Measurements from ENCODE around the gene RPS3A.
"Not testable (repeated sequence)": the region's sequence is repeated elsewhere in the genome, so short reads cannot be mapped to it uniquely, and the experiment has no call there.

The RPS3A gene

GRCh38 chr4:151099229-151099975 lies at the start of gene RPS3A:
Gene RPS3A, plus strand, starts transcription at chr4:151099628. Its CDS starts 25 bp downstream, at chr4:151099653.
- DNase-seq, result peak; percentile 98

GRCh38 chr4:151052785-151053184 lies 46.6 kb upstream of the RPS3A start:
- DNase-seq, result no peak

- no peak for DNase-seq
Measured at GRCh38 chr4:151055539-151055938, 43.9 kb upstream of the RPS3A start.

GRCh38 chr4:151063143-151063542 lies 36.3 kb upstream of the RPS3A start:
- not testable (repeated sequence) for DNase-seq

- no peak for DNase-seq
Measured at GRCh38 chr4:151067316-151067970, 32.0 kb upstream of the RPS3A start.

GRCh38 chr4:151074416-151074916 lies 25.0 kb upstream of the RPS3A start:
- no peak for DNase-seq

- not testable (repeated sequence) for DNase-seq
Measured at GRCh38 chr4:151077978-151078377, 21.4 kb upstream of the RPS3A start.

GRCh38 chr4:151087467-151087866 lies 12.0 kb upstream of the RPS3A start:
- no peak for DNase-seq

- DNase-seq, result no peak
Measured at GRCh38 chr4:151091047-151091446, 8.4 kb upstream of the RPS3A start.

- DNase-seq, result no peak
Measured at GRCh38 chr4:151092488-151092887, 6.9 kb upstream of the RPS3A start.

- DNase-seq, result no peak
Measured at GRCh38 chr4:151093203-151093602, 6.2 kb upstream of the RPS3A start.

- DNase-seq, result no peak
Measured at GRCh38 chr4:151094290-151094751, 5.1 kb upstream of the RPS3A start.

GRCh38 chr4:151095142-151095541 lies 4.3 kb upstream of the RPS3A start:
- no peak for DNase-seq

GRCh38 chr4:151097759-151098158 lies 1.7 kb upstream of the RPS3A start:
- DNase-seq, result no peak

GRCh38 chr4:151098979-151099228 lies 524 bp upstream of the RPS3A start:
- DNase-seq, result no peak

GRCh38 chr4:151099976-151100417 lies 569 bp downstream of the RPS3A start:
- no peak for DNase-seq

- DNase-seq, result no peak
Measured at GRCh38 chr4:151100531-151100930, 1.1 kb downstream of the RPS3A start.

- no peak for DNase-seq
Measured at GRCh38 chr4:151103758-151104157, 4.3 kb downstream of the RPS3A start.

GRCh38 chr4:151104621-151105020 lies 5.2 kb downstream of the RPS3A start:
- no peak for DNase-seq

- DNase-seq, result no peak
Measured at GRCh38 chr4:151105454-151106032, 6.1 kb downstream of the RPS3A start.

GRCh38 chr4:151107063-151107462 lies 7.6 kb downstream of the RPS3A start:
- no peak for DNase-seq

- no peak for DNase-seq
Measured at GRCh38 chr4:151110236-151110635, 10.8 kb downstream of the RPS3A start.

- no peak for DNase-seq
Measured at GRCh38 chr4:151114338-151114737, 14.9 kb downstream of the RPS3A start.

GRCh38 chr4:151114986-151115385 lies 15.6 kb downstream of the RPS3A start:
- no peak for DNase-seq

Data from suppressor macrophage treated with lipopolysaccharide for 4 hours (primary cell).